ENCODE measurements around the gene CDK2. TPM values are rescaled to one million over a fixed set of nuclear protein-coding genes. Genes with fewer than 3 reads are reported as not detected.
A peak's percentile ranks its signal among the peaks of the same experiment; 100 is the strongest.

Gene CDK2
- total and polyA plus RNA-seq, 8 donors = 4.1 to 124 (median 15.0) TPM

GRCh38 chr12:55955344-55955743 lies 11.3 kb upstream of the CDK2 start:
- Histone ChIP-seq H3K9me3 (no peaks in the 10 kb centered on the region), H3K27ac (no peak overlapping the region), H3K36me3 (peaks cover 13 to 46% (median 41%) of the 10 kb centered on the region in 4 donors), H3K4me3 (no peak overlapping the region), H3K4me1 (peaks cover 0 to 23% (median 6%) of the 10 kb centered on the region in 4 donors), H3K27me3 (no peaks in the 10 kb centered on the region)
- intact Hi-C loops (cut with DNase I; ENCODE audit: low total_unique reads) = no loop called here
- WGBS, 5 donors = 69 to 90% (median 79%) methylated on average over 4 of the region's 4 CpGs
- no peak for TF ChIP-seq CTCF (IDR thresholded peaks at IDR 0.05)
- TF ChIP-seq POLR2A (IDR thresholded peaks at IDR 0.05) = no peak
- TF ChIP-seq EP300 (IDR thresholded peaks at IDR 0.05) = no peak
- no peak for TF ChIP-seq POLR2AphosphoS5 (IDR thresholded peaks at IDR 0.05)
- DNase-seq = no peak

GRCh38 chr12:55955800-55956508 lies 10.7 kb upstream of the CDK2 start:
- H3K9me3 ChIP-seq = no peaks in the 10 kb centered on the region
- H3K4me3 ChIP-seq = no peak overlapping the region
- DNase-seq = peak; percentile 32 to 62
- peaks cover 11 to 41% (median 38%) of the 10 kb centered on the region in 4 donors for H3K36me3 ChIP-seq
- H3K4me1 ChIP-seq = peaks cover 0 to 23% (median 6%) of the 10 kb centered on the region in 4 donors
- TF ChIP-seq POLR2A (IDR thresholded peaks at IDR 0.05) (no peak), CTCF (IDR thresholded peaks at IDR 0.05) (peak in 1 of 7 experiments; percentile 25), POLR2AphosphoS5 (IDR thresholded peaks at IDR 0.05) (peak in 1 of 3 donors; percentile 41), EP300 (IDR thresholded peaks at IDR 0.05) (no peak)
- intact Hi-C loops (cut with DNase I; ENCODE audit: low total_unique reads) = no loop called here
- 86 to 95% (median 90%) methylated on average over 6 of the region's 6 CpGs for WGBS, 5 donors
- no peaks in the 10 kb centered on the region for H3K27me3 ChIP-seq
- no peak overlapping the region for H3K27ac ChIP-seq

GRCh38 chr12:55957106-55957859 lies 9.3 kb upstream of the CDK2 start:
- intact Hi-C loops (cut with DNase I; ENCODE audit: low total_unique reads) = no loop called here
- H3K36me3 ChIP-seq = peaks cover 3 to 28% (median 25%) of the 10 kb centered on the region in 4 donors
- no peak overlapping the region for H3K4me3 ChIP-seq
- no peaks in the 10 kb centered on the region for H3K9me3 ChIP-seq
- no peak for TF ChIP-seq EP300 (IDR thresholded peaks at IDR 0.05)
- peak in 1 of 3 donors; percentile 34 for TF ChIP-seq POLR2AphosphoS5 (IDR thresholded peaks at IDR 0.05)
- DNase-seq = peak; percentile 72 to 79
- peaks cover 0 to 23% (median 6%) of the 10 kb centered on the region in 4 donors for H3K4me1 ChIP-seq
- H3K27me3 ChIP-seq = no peaks in the 10 kb centered on the region
- H3K27ac ChIP-seq = peak overlapping the region in 2 of 5 donors; percentile 25 to 29
- WGBS, 5 donors = 40 to 63% (median 55%) methylated on average over 3 to 5 of the region's 5 CpGs

- Histone ChIP-seq H3K27ac (no peak overlapping the region), H3K4me1 (peaks cover 14 to 26% (median 18%) of the 10 kb centered on the region in 4 donors)
- 73 to 91% (median 88%) methylated on average over 2 of the region's 2 CpGs for WGBS, 5 donors
These were observed 2.9 kb upstream of the CDK2 start for GRCh38 chr12:55963760-55964159.

More at GRCh38 chr12:55963760-55964159, 2.9 kb upstream of the CDK2 start:
- no peak for DNase-seq
- Histone ChIP-seq H3K9me3 (no peaks in the 10 kb centered on the region), H3K27me3 (no peaks in the 10 kb centered on the region), H3K4me3 (no peak overlapping the region), H3K36me3 (no peaks in the 10 kb centered on the region)
- intact Hi-C loops (cut with DNase I; ENCODE audit: low total_unique reads) = no loop called here
- TF ChIP-seq CTCF (IDR thresholded peaks at IDR 0.05) (no peak), POLR2A (IDR thresholded peaks at IDR 0.05) (no peak), POLR2AphosphoS5 (IDR thresholded peaks at IDR 0.05) (no peak), EP300 (IDR thresholded peaks at IDR 0.05) (no peak)

All from stomach (tissue), 9 donors.